Motor neuron (in vitro differentiated cells): ENCODE results near the gene HRH2. TPM values are rescaled to one million over a fixed set of nuclear protein-coding genes. Genes with fewer than 3 reads are reported as not detected.

Experiments used
- ATAC-seq, 8 experiments: fragments of 200-7000 bp; cut with Tn5 transposase; replicated peaks in 6 of 8; 2 replicates each; pipeline ENCODE4 v1.8.0; 2021; ENCODE audit warnings: mild to moderate bottlenecking in 8 of 8, moderate library complexity in 8 of 8
- H3K27ac ChIP-seq, 2 donors: fragments of 250-450 bp; sonication (Bioruptor Pico); 2 replicates each; pipeline ENCODE4 v1.9.0; 2021; ENCODE audit warnings: antibody characterized with exemption in 2 of 2, mild to moderate bottlenecking in 2 of 2, moderate library complexity in 1 of 2
- H3K4me1 ChIP-seq, 2 donors: fragments of 250-450 bp; sonication (Bioruptor Pico); replicated peaks in 1 of 2; 2 replicates each; pipeline ENCODE4 v1.6.1; 2021; ENCODE audit warnings: antibody characterized with exemption in 2 of 2, mild to moderate bottlenecking in 2 of 2, moderate library complexity in 1 of 2
- H3K4me3 ChIP-seq, 5 donors: fragments of 250-450 bp; sonication (Bioruptor Pico); 2 replicates each; pipeline ENCODE4 v1.9.0; 2021; ENCODE audit warnings: antibody characterized with exemption in 5 of 5, mild to moderate bottlenecking in 5 of 5, moderate library complexity in 4 of 5
- WGBS, 10 experiments: fragments of 450-650 bp; shearing (Covaris generic); methylation state at CpG; one replicate each; pipeline ENCODE4 v1.0.0; 2022; 5-methylcytosine and 5-hydroxymethylcytosine counted together
- in situ Hi-C, 9 experiments: fragments of 400-800 bp; cut with MboI; loops; one replicate each; pipeline ENCODE4 v1.15.0; 2021; ENCODE audit warnings: low sequenced_read_pairs in 9 of 9, low pct_unique_long_range_greater_than_20kb in 2 of 9; ENCODE audit not compliant: unreplicated experiment in 9 of 9
- total RNA-seq, 8 experiments: library from RNA; unstranded; fragments of 300-600 nt; gene quantifications; 2 replicates each; pipeline versions ENCODE4 v1.2.3 to v1.2.4, GENCODE V29; 2022

The HRH2 gene
- total RNA-seq, 8 experiments from 2014 or later = 0.42 to 7.2 (median 0.68) TPM

GRCh38 chr5:175652741-175653663 is 4.9 kb upstream of the HRH2 start:
- H3K27ac ChIP-seq = no peak overlapping the region
- no peaks in the 10 kb centered on the region for H3K4me1 ChIP-seq
- WGBS, 10 experiments = 33 to 84% (median 65%) methylated on average over 2 to 7 of the region's 11 CpGs; no CpG with 5 or more reads in 2 of the 10 experiments
- ATAC-seq = no peak
- in situ Hi-C loops = no loop called here
- no peak overlapping the region for H3K4me3 ChIP-seq

GRCh38 chr5:175653763-175654162 is 4.1 kb upstream of the HRH2 start:
- no peak for ATAC-seq
- Histone ChIP-seq H3K27ac (no peak overlapping the region), H3K4me3 (no peak overlapping the region), H3K4me1 (peaks cover 0 to 1% of the 10 kb centered on the region in 2 donors)
- 33 to 100% (median 72%) methylated on average over 1 to 4 of the region's 4 CpGs; no CpG with 5 or more reads in 2 of the 10 experiments for whole genome bisulfite sequencing, 10 experiments
- in situ Hi-C loops = no loop called here

- peaks cover 0 to 4% of the 10 kb centered on the region in 2 donors for H3K4me1 ChIP-seq
- 20 to 89% (median 77%) methylated on average over 1 to 7 of the region's 7 CpGs; no CpG with 5 or more reads in 2 of the 10 experiments for WGBS, 10 experiments
- in situ Hi-C loops = no loop called here
- no peak overlapping the region for H3K4me3 ChIP-seq
- no peak for ATAC-seq
- no peak overlapping the region for H3K27ac ChIP-seq
Observed at GRCh38 chr5:175654339-175654738, 3.5 kb upstream of the HRH2 start.

- H3K4me1 ChIP-seq = peaks cover 0 to 4% of the 10 kb centered on the region in 2 donors
- no peak overlapping the region for H3K4me3 ChIP-seq
- peak in 1 of 8 experiments; percentile 33 for ATAC-seq
- 15 to 80% (median 75%) methylated on average over 1 to 6 of the region's 8 CpGs; no CpG with 5 or more reads in 3 of the 10 experiments for WGBS, 10 experiments
- H3K27ac ChIP-seq = no peak overlapping the region
- in situ Hi-C loops = no loop called here
Observed at GRCh38 chr5:175654807-175655206, 3.1 kb upstream of the HRH2 start.

DNA sequence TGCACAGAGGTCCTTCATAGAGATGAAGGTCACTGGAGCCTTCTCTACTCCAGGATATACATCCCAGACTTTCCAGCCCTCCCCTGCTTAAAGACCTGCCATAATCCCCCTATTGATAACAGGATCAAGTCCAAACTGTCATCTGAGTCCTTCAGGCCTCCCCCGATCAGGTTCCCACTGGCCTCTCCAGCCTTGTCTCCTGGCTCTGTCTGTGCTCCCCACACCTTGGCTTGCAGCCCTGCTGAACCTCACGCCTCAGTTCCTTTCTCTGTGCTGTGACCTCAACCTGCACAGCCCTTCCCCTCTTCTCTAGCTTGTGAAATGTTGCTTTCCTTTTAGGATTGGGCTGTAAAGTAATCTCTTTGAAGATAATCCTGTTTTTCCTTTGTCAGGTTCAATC is 2.5 kb upstream of the HRH2 start:
- in situ Hi-C loops = no loop called here
- ATAC-seq = no peak
- H3K27ac ChIP-seq = no peak overlapping the region
- 36 to 100% (median 80%) methylated on average over 1 to 2 of the region's 2 CpGs; no CpG with 5 or more reads in 3 of the 10 experiments for WGBS, 10 experiments
- peaks cover 0 to 4% of the 10 kb centered on the region in 2 donors for H3K4me1 ChIP-seq
- no peak overlapping the region for H3K4me3 ChIP-seq

GRCh38 chr5:175656966-175657365 is 905 bp upstream of the HRH2 start:
- 0 to 100% (median 74%) methylated on average over 1 to 4 of the region's 8 CpGs for WGBS, 10 experiments
- no peak overlapping the region for H3K4me3 ChIP-seq
- ATAC-seq = no peak
- no peak overlapping the region for H3K27ac ChIP-seq
- H3K4me1 ChIP-seq = peaks cover 0 to 4% of the 10 kb centered on the region in 2 donors
- in situ Hi-C loops = no loop called here

DNA sequence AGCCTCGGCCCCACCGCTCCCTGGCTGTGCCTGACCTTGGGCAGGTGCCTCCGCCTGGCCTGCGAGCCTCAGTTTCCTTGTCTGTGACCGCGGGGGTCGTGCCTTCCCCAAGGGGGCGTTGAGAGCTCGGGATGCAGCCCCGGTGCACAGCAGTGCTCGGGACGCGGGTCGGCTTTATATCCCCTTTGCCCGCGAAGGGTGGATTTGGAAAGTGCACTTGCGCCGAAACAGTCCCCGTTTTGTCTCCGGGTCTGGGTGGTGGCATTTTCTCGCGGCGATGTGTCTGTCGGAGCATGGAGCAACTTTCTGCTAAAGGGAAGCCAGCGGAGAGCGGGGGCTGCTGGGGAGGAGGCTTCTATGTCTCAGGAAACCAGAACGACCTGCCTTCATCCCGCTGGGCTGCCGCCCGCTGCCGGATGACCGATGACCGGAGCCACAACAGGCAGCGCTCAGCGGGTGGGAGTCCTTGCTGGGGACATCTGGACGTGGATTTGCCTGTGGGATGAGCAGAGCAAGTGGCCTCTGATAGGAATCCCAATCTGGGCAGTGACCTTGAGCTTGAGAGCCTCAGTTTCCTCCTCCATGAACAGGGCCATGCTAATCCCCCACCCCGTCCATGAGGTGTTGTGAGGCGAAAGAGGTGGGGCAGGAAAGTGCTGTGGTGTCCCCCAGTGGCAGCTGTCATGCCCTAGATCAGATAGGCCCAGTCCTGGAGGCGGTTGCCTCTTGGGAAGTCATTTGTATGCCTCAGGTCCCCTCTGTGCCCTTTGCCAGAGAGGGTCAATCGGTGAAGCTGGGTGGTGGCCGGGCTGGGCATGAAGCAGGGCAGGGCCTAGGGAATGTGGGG is 651 bp downstream of the HRH2 start:
- H3K4me1 ChIP-seq = peaks cover 0 to 4% of the 10 kb centered on the region in 2 donors
- in situ Hi-C loops = no loop called here
- H3K4me3 ChIP-seq = peak overlapping the region; percentile 32 to 41 (median 39)
- ATAC-seq = peak; percentile 20 to 78 (median 68)
- no peak overlapping the region for H3K27ac ChIP-seq
- WGBS, 10 experiments = 0 to 70% (median 2%) methylated on average over 1 to 20 of the region's 41 CpGs; no CpG with 5 or more reads in 5 of the 10 experiments

- Histone ChIP-seq H3K4me3 (no peak overlapping the region), H3K27ac (no peak overlapping the region), H3K4me1 (peaks cover 0 to 4% of the 10 kb centered on the region in 2 donors)
- in situ Hi-C loops = no loop called here
- ATAC-seq = no peak
- WGBS, 10 experiments = 0 to 78% (median 48%) methylated on average over 1 to 12 of the region's 13 CpGs; no CpG with 5 or more reads in 1 of the 10 experiments
Observed at GRCh38 chr5:175659546-175660253, 1.8 kb downstream of the HRH2 start.

- in situ Hi-C loops = no loop called here
- H3K4me3 ChIP-seq = no peak overlapping the region
- H3K27ac ChIP-seq = no peak overlapping the region
- peak in 3 of 8 experiments; percentile 33 to 37 (median 36) for ATAC-seq
- H3K4me1 ChIP-seq = peaks cover 0 to 4% of the 10 kb centered on the region in 2 donors
- 20 to 88% (median 56%) methylated on average over 1 to 7 of the region's 16 CpGs; no CpG with 5 or more reads in 2 of the 10 experiments for WGBS, 10 experiments
Observed at GRCh38 chr5:175663186-175664184, 5.6 kb downstream of the HRH2 start.

DNA sequence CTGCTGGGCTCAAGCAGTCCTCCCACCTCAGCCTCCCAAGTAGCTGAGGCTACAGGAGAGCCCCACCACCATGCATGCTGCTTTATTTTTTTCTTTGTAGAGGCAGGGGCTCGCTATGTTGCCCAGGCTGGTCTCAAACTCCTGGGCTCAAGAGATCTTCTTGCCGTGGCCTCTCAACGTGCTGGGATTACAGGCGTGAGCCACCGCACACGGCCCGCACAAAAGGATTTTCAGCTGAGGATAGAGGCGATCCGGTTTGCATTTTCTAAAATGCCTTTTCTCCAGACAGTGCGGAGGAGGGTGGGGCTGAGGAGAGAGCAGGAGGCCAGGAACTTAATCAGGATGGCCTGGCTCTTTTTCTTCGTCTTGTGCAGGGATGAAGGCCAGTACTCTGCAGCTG is 6.9 kb downstream of the HRH2 start:
- no peak overlapping the region for H3K27ac ChIP-seq
- WGBS, 10 experiments = 57 to 93% (median 68%) methylated on average over 1 to 8 of the region's 11 CpGs; no CpG with 5 or more reads in 4 of the 10 experiments
- H3K4me1 ChIP-seq = no peaks in the 10 kb centered on the region
- peak in 2 of 8 experiments; percentile 14 to 34 for ATAC-seq
- in situ Hi-C loops = no loop called here
- H3K4me3 ChIP-seq = no peak overlapping the region

GRCh38 chr5:175666216-175666615 is 8.3 kb downstream of the HRH2 start:
- no peak overlapping the region for H3K4me3 ChIP-seq
- ATAC-seq = no peak
- no peaks in the 10 kb centered on the region for H3K4me1 ChIP-seq
- H3K27ac ChIP-seq = no peak overlapping the region
- 0 to 100% (median 63%) methylated on average over 1 to 4 of the region's 6 CpGs; no CpG with 5 or more reads in 3 of the 10 experiments for WGBS, 10 experiments
- in situ Hi-C loops = no loop called here
